Keratinocyte (primary cell): ENCODE measurements around the gene CNTNAP5. TPM values are rescaled to one million over a fixed set of nuclear protein-coding genes. Genes with fewer than 3 reads are reported as not detected.
"Not testable (repeated sequence)": the region's sequence is repeated elsewhere in the genome, so short reads cannot be mapped to it uniquely, and the experiment has no call there.

ENCODE experiments used
- DNase-seq: peaks from one replicate; pipeline ENCODE4 v3.0.0-alpha.2; 2011; ENCODE audit warnings: low read depth, missing footprints, low spot score
- FAIRE-seq: peaks from 2 replicates; lab custom pipeline; 2011; peaks lifted over from hg19 to GRCh38; lab: Jason Lieb, UNC
- H2AFZ ChIP-seq: 2 replicates; pipeline ENCODE4 v1.6.0; 2012; ENCODE audit warnings: low read length, control low read depth, inconsistent platforms; ENCODE audit not compliant: control insufficient read depth
- H3K27ac ChIP-seq: 2 replicates; pipeline ENCODE4 v1.5.1; 2011; ENCODE audit warnings: low read length; ENCODE audit not compliant: control insufficient read depth, insufficient read depth
- H3K27me3 ChIP-seq: 3 replicates; pipeline ENCODE4 v1.6.0; 2011; ENCODE audit warnings: low read length; ENCODE audit not compliant: control insufficient read depth, insufficient read depth; ENCODE audit errors: extremely low read depth
- H3K36me3 ChIP-seq, 2 experiments: 2 replicates in 1 of 2; 3 replicates in 1 of 2; pipeline ENCODE4 v1.5.1; 2011; ENCODE audit warnings: low read length in 2 of 2, mild to moderate bottlenecking in 1 of 2; ENCODE audit not compliant: control insufficient read depth in 2 of 2, insufficient read depth in 2 of 2; ENCODE audit errors: extremely low read depth in 1 of 2
- H3K4me1 ChIP-seq: 3 replicates; pipeline ENCODE4 v1.5.1; 2011; ENCODE audit warnings: low read length; ENCODE audit not compliant: control insufficient read depth, insufficient read depth; ENCODE audit errors: extremely low read depth
- H3K4me2 ChIP-seq: 3 replicates; pipeline ENCODE4 v1.6.0; 2011; ENCODE audit warnings: low read depth, low read length; ENCODE audit not compliant: control insufficient read depth, insufficient read depth; ENCODE audit errors: extremely low read depth
- H3K4me3 ChIP-seq, 3 experiments: fragments of 200-600 bp in 1 of 3; sonication (generic) in 1 of 3; 2 replicates in 2 of 3; 3 replicates in 1 of 3; pipeline ENCODE4 v1.5.1; 2011 to 2016; ENCODE audit warnings: low read length in 3 of 3, mild to moderate bottlenecking in 3 of 3, control low read depth in 2 of 3, inconsistent platforms in 1 of 3, low read depth in 1 of 3, mixed read lengths in 1 of 3, mixed run types in 1 of 3, moderate library complexity in 1 of 3; ENCODE audit not compliant: control insufficient read depth in 2 of 3, insufficient read depth in 2 of 3; ENCODE audit errors: extremely low read depth in 1 of 3
- H3K79me2 ChIP-seq: 2 replicates; pipeline ENCODE4 v1.6.0; 2012; ENCODE audit warnings: low read length; ENCODE audit not compliant: control insufficient read depth, insufficient read depth
- H3K9ac ChIP-seq: 3 replicates; pipeline ENCODE4 v1.6.0; 2011; ENCODE audit warnings: low read length; ENCODE audit not compliant: control insufficient read depth, insufficient read depth; ENCODE audit errors: extremely low read depth
- H3K9me1 ChIP-seq: 3 replicates; pipeline ENCODE4 v1.6.0; 2011; ENCODE audit warnings: low read length; ENCODE audit not compliant: control insufficient read depth, insufficient read depth; ENCODE audit errors: extremely low read depth
- H3K9me3 ChIP-seq: 2 replicates; pipeline ENCODE4 v1.5.1; 2012; ENCODE audit warnings: low read depth, low read length; ENCODE audit not compliant: control insufficient read depth
- H4K20me1 ChIP-seq: 3 replicates; pipeline ENCODE4 v1.6.0; 2011; ENCODE audit warnings: low read length; ENCODE audit not compliant: control insufficient read depth, insufficient read depth; ENCODE audit errors: extremely low read depth
- CTCF ChIP-seq, 3 experiments: IDR thresholded peaks in 1 of 3; conservative IDR thresholded peaks in 1 of 3; optimal IDR thresholded peaks in 1 of 3; 2 replicates in 2 of 3; 3 replicates in 1 of 3; pipeline versions ENCODE3 to v1.5.1; 2011; ENCODE audit warnings: low read length in 3 of 3, mild to moderate bottlenecking in 3 of 3, moderate library complexity in 2 of 3, control low read depth in 1 of 3, inconsistent platforms in 1 of 3; ENCODE audit not compliant: insufficient read depth in 2 of 3; ENCODE audit errors: extremely low read depth in 1 of 3
- EZH2 ChIP-seq: IDR thresholded peaks from one replicate; pipeline ENCODE4 v1.6.1; 2012; ENCODE audit warnings: inconsistent platforms, mild to moderate bottlenecking, low read length, moderate library complexity
- dilution Hi-C: fragments of 300-500 bp; cut with MboI; formaldehyde crosslinking; loops from one replicate; pipeline ENCODE4 v1.7.0; 2020; ENCODE audit warnings: low sequenced_read_pairs; ENCODE audit not compliant: extremely low pct_ligation_motif_present
- polyA plus RNA-seq, 5 experiments: library from polyadenylated mRNA; depleted of rRNA in 3 of 5; stranded (reverse) in 3 of 5; stranded (forward) in 1 of 5; unstranded in 1 of 5; fragments of >200 nt; gene quantifications; 1 replicate in 1 of 5; 2 replicates in 3 of 5; 3 replicates in 1 of 5; pipeline versions ENCODE4 v1.2.1 to v1.2.3, GENCODE V29; 2011 to 2012; ENCODE audit warnings: missing spikeins in 2 of 5, low read depth in 1 of 5, low replicate concordance in 1 of 5

The CNTNAP5 gene
- polyA plus RNA-seq, 1 donor (not counting 4 experiments of a cell fraction or from before 2014, with no cell fraction given): not detected

GRCh38 chr2:124402274-124402673 is 377.2 kb downstream of the CNTNAP5 start:
- H3K27me3 ChIP-seq: no peaks in the 10 kb centered on the region
- H3K9me3 ChIP-seq: no peaks in the 10 kb centered on the region
- no peak for DNase-seq
- H3K36me3 ChIP-seq: no peaks in the 10 kb centered on the region
- TF ChIP-seq CTCF (optimal IDR thresholded peaks at IDR 0.05 in 1 of 3, IDR thresholded peaks at IDR 0.05 in 1 of 3, conservative IDR thresholded peaks at IDR 0.05 in 1 of 3; ENCODE audit: extremely low read depth in 1 of 3, insufficient read depth in 2 of 3, low read length in 3 of 3): no peak
- no peak for TF ChIP-seq EZH2
- no peak overlapping the region for H3K9ac ChIP-seq
- FAIRE-seq: no peak
- no peaks in the 10 kb centered on the region for H3K4me1 ChIP-seq
- no peaks in the 10 kb centered on the region for H3K9me1 ChIP-seq
- no peak overlapping the region for H2AFZ ChIP-seq
- H3K4me3 ChIP-seq: no peak overlapping the region
- dilution Hi-C loops: no loop called here
- no peak overlapping the region for H3K4me2 ChIP-seq
- no peaks in the 10 kb centered on the region for H4K20me1 ChIP-seq
- no peaks in the 10 kb centered on the region for H3K79me2 ChIP-seq
- no peak overlapping the region for H3K27ac ChIP-seq

DNA sequence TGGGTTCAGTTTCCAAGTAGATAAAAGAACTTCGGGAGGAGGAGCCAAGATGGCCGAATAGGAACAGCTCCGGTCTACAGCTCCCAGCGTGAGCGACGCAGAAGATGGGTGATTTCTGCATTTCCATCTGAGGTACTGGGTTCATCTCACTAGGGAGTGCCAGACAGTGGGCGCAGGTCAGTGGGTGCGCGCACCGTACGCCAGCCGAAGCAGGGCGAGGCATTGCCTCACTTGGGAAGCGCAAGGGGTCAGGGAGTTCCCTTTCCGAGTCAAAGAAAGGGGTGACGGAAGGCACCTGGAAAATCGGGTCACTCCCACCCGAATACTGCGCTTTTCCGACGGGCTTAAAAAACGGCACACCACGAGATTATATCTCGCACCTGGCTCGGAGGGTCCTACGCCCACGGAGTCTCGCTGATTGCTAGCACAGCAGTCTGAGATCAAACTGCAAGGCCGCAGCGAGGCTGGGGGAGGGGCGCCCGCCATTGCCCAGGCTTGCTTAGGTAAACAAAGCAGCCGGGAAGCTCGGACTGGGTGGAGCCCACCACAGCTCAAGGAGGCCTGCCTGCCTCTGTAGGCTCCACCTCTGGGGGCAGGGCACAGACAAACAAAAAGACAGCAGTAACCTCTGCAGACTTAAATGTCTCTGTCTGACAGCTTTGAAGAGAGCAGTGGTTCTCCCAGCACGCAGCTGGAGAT is 382.9 kb downstream of the CNTNAP5 start:
- H3K9me3 ChIP-seq, H3K27ac ChIP-seq, H2AFZ ChIP-seq, H3K79me2 ChIP-seq, FAIRE-seq, H4K20me1 ChIP-seq, H3K9ac ChIP-seq, H3K4me1 ChIP-seq, DNase-seq, H3K27me3 ChIP-seq, dilution Hi-C loops, H3K4me3 ChIP-seq, H3K4me2 ChIP-seq, H3K36me3 ChIP-seq, H3K9me1 ChIP-seq: not testable (repeated sequence)

DNA sequence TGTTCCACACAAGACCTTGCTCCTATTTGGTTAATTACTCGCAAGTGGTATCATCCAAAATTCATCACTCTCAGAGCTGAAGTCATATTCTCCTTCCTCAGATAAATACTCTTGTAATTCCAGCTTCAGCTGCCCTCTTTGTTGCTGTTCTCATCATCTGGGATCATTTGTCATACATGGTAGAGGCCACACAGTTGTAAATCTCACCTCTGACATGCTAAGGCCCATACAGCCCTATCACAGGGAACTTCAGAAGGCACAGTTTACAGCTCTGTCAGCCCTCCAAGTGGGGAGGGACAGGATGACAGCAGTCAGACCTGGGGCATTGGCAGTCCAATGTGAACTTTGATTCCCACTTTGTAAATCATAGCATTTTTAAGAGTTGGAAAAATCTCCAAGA is 399.0 kb downstream of the CNTNAP5 start:
- no peaks in the 10 kb centered on the region for H3K27me3 ChIP-seq
- no peaks in the 10 kb centered on the region for H3K79me2 ChIP-seq
- TF ChIP-seq EZH2 (no peak), CTCF (optimal IDR thresholded peaks at IDR 0.05 in 1 of 3, IDR thresholded peaks at IDR 0.05 in 1 of 3, conservative IDR thresholded peaks at IDR 0.05 in 1 of 3; ENCODE audit: extremely low read depth in 1 of 3, insufficient read depth in 2 of 3, low read length in 3 of 3) (no peak)
- no peak overlapping the region for H3K27ac ChIP-seq
- no peaks in the 10 kb centered on the region for H3K4me1 ChIP-seq
- H3K9me1 ChIP-seq: no peaks in the 10 kb centered on the region
- H3K9ac ChIP-seq: no peak overlapping the region
- no peak overlapping the region for H2AFZ ChIP-seq
- no peaks in the 10 kb centered on the region for H3K36me3 ChIP-seq
- no peak overlapping the region for H3K4me3 ChIP-seq
- no peaks in the 10 kb centered on the region for H4K20me1 ChIP-seq
- no peak for DNase-seq
- no peak overlapping the region for H3K4me2 ChIP-seq
- no peaks in the 10 kb centered on the region for H3K9me3 ChIP-seq
- no peak for FAIRE-seq
- dilution Hi-C loops: no loop called here
